GM12874 (cell line): Measurements from ENCODE around the gene UTY.

Experiments
- CTCF ChIP-seq: IDR thresholded peaks from 2 replicates; pipeline ENCODE4 v1.5.1; 2011; ENCODE audit warnings: low read depth, mild to moderate bottlenecking, control low read depth, low read length, moderate library complexity; ENCODE audit not compliant: insufficient read depth

UTY gene

GRCh38 chrY:13299411-13299810 lies 180.4 kb downstream of the UTY start:
- no peak for TF ChIP-seq CTCF

GRCh38 chrY:13296176-13296890 lies 183.5 kb downstream of the UTY start:
- no peak for TF ChIP-seq CTCF

- no peak for TF ChIP-seq CTCF
Measured at GRCh38 chrY:13295026-13295425, 184.8 kb downstream of the UTY start.

GRCh38 chrY:13291199-13291598 lies 188.6 kb downstream of the UTY start:
- no peak for TF ChIP-seq CTCF

GRCh38 chrY:13279561-13279960 lies 200.3 kb downstream of the UTY start:
- no peak for TF ChIP-seq CTCF

GRCh38 chrY:13271706-13272105 lies 208.1 kb downstream of the UTY start:
- no peak for TF ChIP-seq CTCF

GRCh38 chrY:13250421-13250820 lies 229.4 kb downstream of the UTY start:
- TF ChIP-seq CTCF, result no peak
